NOMO-1 (cell line): ENCODE measurements around the gene OTOP2.
"Not testable (repeated sequence)": the region's sequence is repeated elsewhere in the genome, so short reads cannot be mapped to it uniquely, and the experiment has no call there.

Source experiments
- DNase-seq, 2 experiments: peaks; one replicate each; lab custom pipeline; 2025; ENCODE audit not compliant: unreplicated experiment in 2 of 2; lab: John Stamatoyannopoulos, UW

OTOP2 gene

GRCh38 chr17:74901353-74902135 is 22.5 kb upstream of the OTOP2 start:
- no peak for DNase-seq

- no peak for DNase-seq
Measured at GRCh38 chr17:74903034-74903433, 21.0 kb upstream of the OTOP2 start.

- DNase-seq: no peak
Measured at GRCh38 chr17:74903671-74904070, 20.4 kb upstream of the OTOP2 start.

GRCh38 chr17:74904687-74905409 is 19.2 kb upstream of the OTOP2 start:
- DNase-seq: no peak

GRCh38 chr17:74906214-74906793 is 17.8 kb upstream of the OTOP2 start:
- not testable (repeated sequence) for DNase-seq

- DNase-seq: no peak
Measured at GRCh38 chr17:74907012-74907411, 17.1 kb upstream of the OTOP2 start.

GRCh38 chr17:74909097-74909496 is 15.0 kb upstream of the OTOP2 start:
- DNase-seq: not testable (repeated sequence)

- DNase-seq: not testable (repeated sequence)
Measured at GRCh38 chr17:74911423-74911822, 12.7 kb upstream of the OTOP2 start.

GRCh38 chr17:74916136-74916850 is 7.8 kb upstream of the OTOP2 start:
- no peak for DNase-seq

- no peak for DNase-seq
Measured at GRCh38 chr17:74916851-74917199, 7.2 kb upstream of the OTOP2 start.

- peak; percentile 43 to 44 for DNase-seq
Measured at GRCh38 chr17:74917430-74917829, 6.6 kb upstream of the OTOP2 start.

GRCh38 chr17:74918906-74919305 is 5.2 kb upstream of the OTOP2 start:
- no peak for DNase-seq

- no peak for DNase-seq
Measured at GRCh38 chr17:74919440-74920305, 4.4 kb upstream of the OTOP2 start.

- DNase-seq: no peak
Measured at GRCh38 chr17:74920306-74920620, 3.8 kb upstream of the OTOP2 start.

GRCh38 chr17:74920642-74921025 is 3.4 kb upstream of the OTOP2 start:
- DNase-seq: no peak

GRCh38 chr17:74921026-74921681 is 2.9 kb upstream of the OTOP2 start:
- DNase-seq: no peak

GRCh38 chr17:74921769-74922168 is 2.3 kb upstream of the OTOP2 start:
- DNase-seq: no peak

- no peak for DNase-seq
Measured at GRCh38 chr17:74922172-74922571, 1.9 kb upstream of the OTOP2 start.

- no peak for DNase-seq
Measured at GRCh38 chr17:74922694-74923537, 1.2 kb upstream of the OTOP2 start, which contains the start of gene USH1G. USH1G (minus strand) TSS chr17:74923255; CDS start chr17:74923073, 182 bp downstream.
